MCF 10A (cell line): ENCODE data around the gene AUP1. TPM values are rescaled to one million over a fixed set of nuclear protein-coding genes. Genes with fewer than 3 reads are reported as not detected.
A peak's percentile ranks its signal among the peaks of the same experiment; 100 is the strongest.

ENCODE experiments used
- BruUV-seq: library from RNA; stranded (reverse); fragments of 400-500 nt; replicated peaks from 2 replicates; lab custom pipeline; 2021; lab: Mats Ljungman, UMichigan
- CTCF ChIA-PET: fragments of 300-600 bp; sonication (Branson Sonifier 250); formaldehyde crosslinking; extraction: SDS; loops from one replicate; lab custom pipeline; 2021; ENCODE audit warnings: antibody characterized with exemption, inconsistent platforms; lab: Yijun Ruan, JAX
- POLR2A ChIA-PET: fragments of 300-600, 350-650 bp; sonication (Branson Sonifier 250); formaldehyde crosslinking; extraction: SDS; loops from one replicate; lab custom pipeline; 2020; ENCODE audit warnings: antibody characterized with exemption, inconsistent platforms; lab: Yijun Ruan, JAX
- DNase-seq: peaks from one replicate; pipeline ENCODE4 v3.0.0-alpha.2; 2018; ENCODE audit not compliant: unreplicated experiment
- H3K27ac Mint-ChIP-seq: one replicate; pipeline ENCODE4 v1.8.0; 2022; ENCODE audit warnings: mild to moderate bottlenecking, low read depth, mixed read lengths; ENCODE audit not compliant: unreplicated experiment
- H3K27me3 Mint-ChIP-seq: one replicate; pipeline ENCODE4 v1.8.0; 2022; ENCODE audit warnings: mixed read lengths; ENCODE audit not compliant: insufficient read depth, unreplicated experiment
- H3K36me3 Mint-ChIP-seq: one replicate; pipeline ENCODE4 v1.8.0; 2022; ENCODE audit warnings: mild to moderate bottlenecking, moderate library complexity, mixed read lengths; ENCODE audit not compliant: insufficient read depth, unreplicated experiment
- H3K4me1 Mint-ChIP-seq: one replicate; pipeline ENCODE4 v1.8.0; 2022; ENCODE audit warnings: mixed read lengths; ENCODE audit not compliant: insufficient read depth, unreplicated experiment
- H3K4me3 Mint-ChIP-seq: one replicate; pipeline ENCODE4 v1.8.0; 2022; ENCODE audit warnings: mild to moderate bottlenecking, moderate library complexity, mixed read lengths; ENCODE audit not compliant: unreplicated experiment
- H3K9me3 Mint-ChIP-seq: one replicate; pipeline ENCODE4 v1.8.0; 2022; ENCODE audit warnings: mixed read lengths; ENCODE audit not compliant: unreplicated experiment
- CTCF ChIP-seq: fragments of 200-600 bp; IDR thresholded peaks from one replicate; pipeline ENCODE4 v1.8.0; 2022; ENCODE audit warnings: antibody characterized with exemption, mild to moderate bottlenecking; ENCODE audit not compliant: unreplicated experiment
- intact Hi-C: fragments of 100-400 bp; cut with micrococcal nuclease; formaldehyde crosslinking; loops from 2 replicates; pipeline ENCODE4 v1.14.1; 2022
- total RNA-seq: library from RNA; stranded (reverse); gene quantifications from 2 replicates; pipeline ENCODE4 v1.2.3, GENCODE V29; 2022

AUP1 gene
- total RNA-seq, 1 experiment from 2014 or later = 140 TPM

DNA sequence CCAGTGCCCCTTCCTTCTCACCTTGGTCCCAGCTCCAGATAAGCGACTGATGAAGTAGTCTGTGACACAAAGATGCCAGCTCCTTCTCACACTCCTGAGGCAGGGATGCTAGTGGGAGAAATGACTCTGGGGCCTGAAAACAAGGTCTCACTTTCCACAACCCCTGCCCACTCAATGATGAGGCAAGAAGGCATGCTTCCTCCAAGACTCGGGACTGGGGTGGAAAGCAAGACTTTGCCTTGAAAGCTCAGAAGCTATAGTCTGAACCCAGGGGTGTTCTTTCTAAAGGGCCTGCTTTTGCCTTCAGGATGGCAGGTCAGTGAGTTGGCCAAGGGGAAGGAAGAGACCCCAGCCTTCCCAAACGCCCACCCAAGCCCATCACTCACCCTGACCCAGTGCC, 48.1 kb downstream of the AUP1 start:
- TF ChIP-seq CTCF = no peak
- ChIA-PET POLR2A (interaction anchor here (1.2 to 5.0 kb wide), 10 partner anchors 9 to 107 kb away, joined by 4 to 102 read pairs (median 26); partner anchors contain the start of genes AUP1, HTRA2, INO80B and MOGS), CTCF (interaction anchor here (0.6 to 5.9 kb wide), 11 partner anchors 8 to 394 kb away, joined by 3 to 179 read pairs (median 5); partner anchors contain the start of genes AUP1, DQX1, HTRA2 and INO80B)
- Mint-ChIP-seq H3K4me1 (peaks cover 17% of the 10 kb centered on the region), H3K27me3 (no peaks in the 10 kb centered on the region), H3K4me3 (peak overlapping the region; percentile 85), H3K9me3 (no peaks in the 10 kb centered on the region), H3K27ac (peak overlapping the region; percentile 89), H3K36me3 (peaks cover 18% of the 10 kb centered on the region)
- intact Hi-C loops = no loop called here
- no TSS peak for BruUV-seq
- no peak for DNase-seq

Other genes starting within 250 kb of the AUP1 start
- 0.12 and 0.70 TPM in 2 replicates for gene SLC4A5, start 186.3 kb downstream of the AUP1 start, total RNA-seq
- 113 and 117 TPM in 2 replicates for gene DCTN1, start 149.4 kb downstream of the AUP1 start, total RNA-seq
- 4.3 and 5.6 TPM in 2 replicates for gene C2orf81, start 108.1 kb downstream of the AUP1 start, total RNA-seq
- 16.4 and 19.9 TPM in 2 replicates for gene WDR54, start 108.0 kb downstream of the AUP1 start, total RNA-seq
- gene RTKN, start 87.8 kb downstream of the AUP1 start, total RNA-seq = 49.1 and 63.0 TPM in 2 replicates
- 34.6 and 36.0 TPM in 2 replicates for gene INO80B, start 74.6 kb downstream of the AUP1 start, total RNA-seq
- 45.7 and 46.5 TPM in 2 replicates for gene WBP1, start 71.3 kb downstream of the AUP1 start, total RNA-seq
- 60.4 and 67.9 TPM in 2 replicates for gene MOGS, start 64.3 kb downstream of the AUP1 start, total RNA-seq
- 115 and 123 TPM in 2 replicates for gene MRPL53, start 57.0 kb downstream of the AUP1 start, total RNA-seq
- 10.1 and 16.4 TPM in 2 replicates for gene CCDC142, start 46.7 kb downstream of the AUP1 start, total RNA-seq
- 17.6 and 18.1 TPM in 2 replicates for gene TTC31, start 46.6 kb downstream of the AUP1 start, total RNA-seq
- gene LBX2, start 30.1 kb downstream of the AUP1 start, total RNA-seq = not detected in 2 replicates
- 37.5 and 41.6 TPM in 2 replicates for gene PCGF1, start 22.0 kb downstream of the AUP1 start, total RNA-seq
- gene TLX2, start 15.3 kb downstream of the AUP1 start, total RNA-seq = not detected in 2 replicates
- gene DQX1, start 3.5 kb downstream of the AUP1 start, total RNA-seq = 4.3 and 4.7 TPM in 2 replicates
- 27.6 and 33.0 TPM in 2 replicates for gene HTRA2, start 227 bp upstream of the AUP1 start, total RNA-seq
- 0.93 and 1.2 TPM in 2 replicates for gene LOXL3, start 24.2 kb upstream of the AUP1 start, total RNA-seq
- gene DOK1, start 25.0 kb upstream of the AUP1 start, total RNA-seq = 3.4 and 4.6 TPM in 2 replicates
- gene M1AP, start 118.6 kb upstream of the AUP1 start, total RNA-seq = not detected in 2 replicates
- 5.2 and 7.0 TPM in 2 replicates for gene SEMA4F, start 124.5 kb upstream of the AUP1 start, total RNA-seq